ENCODE measurements around the gene MSMB. TPM values are rescaled to one million over a fixed set of nuclear protein-coding genes. Genes with fewer than 3 reads are reported as not detected.
"Not testable (repeated sequence)": the region's sequence is repeated elsewhere in the genome, so short reads cannot be mapped to it uniquely, and the experiment has no call there.

The MSMB gene
- total RNA-seq, 6 experiments from 2014 or later, result 0.65 TPM; not detected in 5

DNA sequence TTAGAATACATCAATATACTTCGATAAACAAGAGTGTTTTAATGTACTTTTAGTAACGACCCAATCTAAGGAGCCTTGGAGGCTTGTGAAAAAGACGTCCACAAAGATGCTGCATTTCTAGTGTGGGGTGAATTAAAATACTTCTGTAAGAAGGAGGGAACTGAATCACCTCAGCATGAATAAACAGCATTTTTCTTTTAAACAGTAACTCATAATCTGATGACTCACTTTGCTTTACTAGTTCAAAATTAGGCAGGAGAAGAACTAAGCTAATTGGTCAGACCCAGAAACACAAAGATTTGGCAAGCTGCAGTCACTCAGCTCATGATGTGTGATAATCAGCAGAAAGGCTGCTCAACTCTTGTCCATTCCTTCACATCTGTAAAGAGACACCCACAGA lies 39.9 kb downstream of the MSMB start:
- Mint-ChIP-seq H3K27me3 (ENCODE audit: insufficient read depth) (no peaks in the 10 kb centered on the region), H3K36me3 (ENCODE audit: low read depth) (peaks cover 52% of the 10 kb centered on the region), H3K9me3 (no peaks in the 10 kb centered on the region), H3K4me1 (ENCODE audit: low read depth) (peaks cover 48% of the 10 kb centered on the region), H3K27ac (peak overlapping the region; percentile 83), H3K4me3 (peak overlapping the region; percentile 34)
- TF ChIP-seq, protein P1, sequence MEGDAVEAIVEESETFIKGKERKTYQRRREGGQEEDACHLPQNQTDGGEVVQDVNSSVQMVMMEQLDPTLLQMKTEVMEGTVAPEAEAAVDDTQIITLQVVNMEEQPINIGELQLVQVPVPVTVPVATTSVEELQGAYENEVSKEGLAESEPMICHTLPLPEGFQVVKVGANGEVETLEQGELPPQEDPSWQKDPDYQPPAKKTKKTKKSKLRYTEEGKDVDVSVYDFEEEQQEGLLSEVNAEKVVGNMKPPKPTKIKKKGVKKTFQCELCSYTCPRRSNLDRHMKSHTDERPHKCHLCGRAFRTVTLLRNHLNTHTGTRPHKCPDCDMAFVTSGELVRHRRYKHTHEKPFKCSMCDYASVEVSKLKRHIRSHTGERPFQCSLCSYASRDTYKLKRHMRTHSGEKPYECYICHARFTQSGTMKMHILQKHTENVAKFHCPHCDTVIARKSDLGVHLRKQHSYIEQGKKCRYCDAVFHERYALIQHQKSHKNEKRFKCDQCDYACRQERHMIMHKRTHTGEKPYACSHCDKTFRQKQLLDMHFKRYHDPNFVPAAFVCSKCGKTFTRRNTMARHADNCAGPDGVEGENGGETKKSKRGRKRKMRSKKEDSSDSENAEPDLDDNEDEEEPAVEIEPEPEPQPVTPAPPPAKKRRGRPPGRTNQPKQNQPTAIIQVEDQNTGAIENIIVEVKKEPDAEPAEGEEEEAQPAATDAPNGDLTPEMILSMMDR (IDR thresholded peaks at IDR 0.05), result no peak
- peak; percentile 74 for DNase-seq

DNA sequence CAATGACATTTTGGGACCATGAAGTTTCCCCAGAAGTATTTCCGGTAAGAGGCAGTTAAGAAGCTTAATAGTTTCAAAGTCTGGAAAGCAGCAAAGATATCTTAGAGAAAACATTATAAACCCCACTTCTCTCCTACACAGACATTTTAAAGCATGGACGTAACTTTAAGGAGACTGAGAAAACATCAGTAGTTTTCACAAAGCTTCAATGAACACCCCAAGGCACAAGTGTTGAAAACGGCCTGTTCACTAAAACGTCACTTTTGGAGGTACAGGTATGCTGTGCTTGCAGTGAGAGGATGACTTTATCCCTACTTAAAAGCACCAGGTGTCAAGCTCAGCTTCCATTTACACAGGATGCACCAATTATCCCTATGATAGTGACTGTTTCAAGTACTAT lies 40.7 kb downstream of the MSMB start:
- H3K36me3 Mint-ChIP-seq (ENCODE audit: low read depth), result peaks cover 47% of the 10 kb centered on the region
- DNase-seq, result no peak
- TF ChIP-seq, protein P1 (IDR thresholded peaks at IDR 0.05), result no peak
- no peak overlapping the region for H3K4me3 Mint-ChIP-seq
- H3K27me3 Mint-ChIP-seq (ENCODE audit: insufficient read depth), result no peaks in the 10 kb centered on the region
- no peaks in the 10 kb centered on the region for H3K9me3 Mint-ChIP-seq
- H3K27ac Mint-ChIP-seq, result peak overlapping the region; percentile 37; the same call in 1 of the 2 replicates
- peaks cover 48% of the 10 kb centered on the region for H3K4me1 Mint-ChIP-seq (ENCODE audit: low read depth)

DNA sequence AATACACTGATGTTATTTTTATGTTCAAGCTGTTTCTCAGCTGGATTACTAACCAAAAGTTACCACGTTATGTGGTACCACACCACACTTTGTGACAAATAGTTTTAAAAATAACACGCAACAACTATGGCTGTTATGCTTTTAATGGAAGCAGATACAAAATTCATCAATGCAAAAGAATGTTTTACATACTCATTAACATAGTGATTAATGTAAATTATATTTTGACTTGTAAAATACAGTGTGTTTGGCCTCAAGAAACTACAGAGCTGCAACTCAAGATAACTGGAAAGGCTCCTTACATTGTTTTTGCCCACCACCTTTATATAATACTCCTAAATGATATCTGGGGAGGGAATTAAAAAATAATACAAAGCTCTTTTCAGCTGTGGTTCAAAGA lies 41.1 kb downstream of the MSMB start:
- H3K27ac Mint-ChIP-seq, result peak overlapping the region; percentile 37; the same call in 1 of the 2 replicates
- H3K4me1 Mint-ChIP-seq (ENCODE audit: low read depth), result peaks cover 48% of the 10 kb centered on the region
- H3K9me3 Mint-ChIP-seq, result no peaks in the 10 kb centered on the region
- TF ChIP-seq, protein P1 (IDR thresholded peaks at IDR 0.05), result no peak
- H3K4me3 Mint-ChIP-seq, result no peak overlapping the region
- H3K36me3 Mint-ChIP-seq (ENCODE audit: low read depth), result peaks cover 48% of the 10 kb centered on the region
- no peak for DNase-seq
- H3K27me3 Mint-ChIP-seq (ENCODE audit: insufficient read depth), result no peaks in the 10 kb centered on the region

DNA sequence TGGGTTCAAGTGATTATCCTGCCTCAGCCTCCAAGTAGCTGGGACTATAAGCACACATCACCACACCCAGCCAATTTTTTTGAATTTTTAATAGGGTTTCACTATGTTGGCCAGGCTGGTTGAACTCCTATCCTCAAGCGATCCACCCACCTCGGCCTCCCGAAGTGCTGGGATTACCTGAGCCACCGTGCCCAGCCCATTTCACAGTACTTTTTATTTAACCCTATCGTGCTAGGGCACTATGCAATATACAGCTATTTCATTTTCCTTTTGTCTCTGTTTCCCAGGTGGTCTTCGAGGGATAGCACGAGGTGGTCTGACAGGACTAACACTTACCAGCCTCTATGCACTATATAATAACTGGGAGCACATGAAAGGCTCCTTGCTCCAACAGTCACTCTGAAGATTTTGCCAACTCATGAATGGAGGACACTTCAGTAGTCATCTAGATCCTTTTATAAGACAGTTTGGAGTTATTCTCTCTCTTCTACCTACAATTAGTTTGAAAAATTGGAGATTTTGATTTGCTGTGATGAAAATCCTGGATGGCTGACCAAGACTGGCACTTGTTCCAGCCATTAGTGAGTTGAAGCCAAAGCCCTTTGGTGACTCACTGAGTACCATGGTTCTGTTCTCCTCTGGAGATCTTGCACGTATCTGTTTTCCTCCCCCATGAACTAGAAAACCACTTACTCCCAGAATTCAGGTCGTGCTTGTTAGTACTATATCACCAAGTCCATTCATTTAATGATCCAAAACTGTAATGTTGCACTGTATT lies 43.0 kb downstream of the MSMB start:
- peaks cover 57% of the 10 kb centered on the region for H3K36me3 Mint-ChIP-seq (ENCODE audit: low read depth)
- H3K9me3 Mint-ChIP-seq, result no peaks in the 10 kb centered on the region
- no peaks in the 10 kb centered on the region for H3K27me3 Mint-ChIP-seq (ENCODE audit: insufficient read depth)
- H3K4me1 Mint-ChIP-seq (ENCODE audit: low read depth), result peaks cover 43% of the 10 kb centered on the region
- no peak overlapping the region; the same call in 1 of the 2 replicates for H3K4me3 Mint-ChIP-seq
- H3K27ac Mint-ChIP-seq, result peak overlapping the region; percentile 45; the same call in 1 of the 2 replicates
- no peak for DNase-seq
- TF ChIP-seq, protein P1 (IDR thresholded peaks at IDR 0.05), result no peak

DNA sequence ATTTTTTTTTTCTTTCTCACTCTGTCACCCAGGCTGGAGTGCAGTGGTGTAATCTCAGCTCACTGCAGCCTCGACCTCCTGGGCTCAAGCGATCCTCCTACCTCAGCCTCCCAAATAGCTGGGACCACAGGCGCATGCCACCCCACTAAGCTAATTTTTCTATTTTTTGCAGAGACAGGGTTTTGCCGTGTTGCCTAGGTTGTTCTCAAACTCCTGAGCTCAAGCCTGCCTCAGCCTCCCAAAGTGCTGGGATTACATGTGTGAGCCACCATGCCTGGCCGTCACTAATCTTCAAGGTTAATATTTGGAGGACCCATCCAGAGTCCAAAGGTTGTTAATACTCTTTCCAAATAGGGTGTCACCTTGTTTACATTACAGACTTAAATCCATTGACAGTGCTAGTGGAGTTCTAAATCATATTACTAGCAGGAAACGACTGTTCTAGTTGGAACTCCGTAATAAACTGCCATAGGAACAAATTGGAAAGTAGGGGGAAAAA lies 43.8 kb downstream of the MSMB start:
- not testable (repeated sequence) for H3K27me3 Mint-ChIP-seq (ENCODE audit: insufficient read depth); DNase-seq; H3K27ac Mint-ChIP-seq; H3K4me3 Mint-ChIP-seq; H3K9me3 Mint-ChIP-seq
- H3K36me3 Mint-ChIP-seq (ENCODE audit: low read depth), result peaks cover 54% of the 10 kb centered on the region
- peaks cover 34% of the 10 kb centered on the region for H3K4me1 Mint-ChIP-seq (ENCODE audit: low read depth)

DNA sequence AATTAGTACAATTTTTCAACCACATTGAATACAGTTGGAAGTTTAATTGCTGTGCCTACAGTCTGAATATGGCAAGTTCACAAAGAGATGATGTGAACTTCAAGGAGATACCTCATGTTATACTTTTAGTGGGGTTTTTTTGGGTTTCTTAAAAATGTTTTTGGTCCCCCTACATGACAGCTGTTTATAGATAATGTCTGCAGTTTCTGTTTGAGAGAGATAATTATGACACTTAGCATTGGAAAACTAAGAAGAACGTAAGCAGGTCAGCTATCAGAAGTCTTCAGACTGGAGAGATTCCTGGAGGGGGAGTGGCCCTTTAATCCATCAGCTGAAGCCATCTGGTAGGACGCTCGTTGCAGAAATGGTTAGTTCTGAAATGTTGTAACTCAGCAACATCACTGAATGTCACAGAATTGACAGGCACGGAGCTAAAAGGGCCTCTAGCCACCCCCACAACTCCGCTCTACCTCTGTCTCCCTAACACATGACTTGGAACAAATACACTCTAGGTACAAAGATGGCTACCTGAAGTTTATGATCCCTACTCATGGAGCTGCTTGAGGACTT lies 44.8 kb downstream of the MSMB start:
- H3K27ac Mint-ChIP-seq, result no peak overlapping the region; the same call in none of the 2 replicates
- peaks cover 44% of the 10 kb centered on the region for H3K36me3 Mint-ChIP-seq (ENCODE audit: low read depth)
- no peak overlapping the region for H3K4me3 Mint-ChIP-seq
- no peak for DNase-seq
- H3K27me3 Mint-ChIP-seq (ENCODE audit: insufficient read depth), result no peaks in the 10 kb centered on the region
- H3K4me1 Mint-ChIP-seq (ENCODE audit: low read depth), result peaks cover 25% of the 10 kb centered on the region
- H3K9me3 Mint-ChIP-seq, result no peaks in the 10 kb centered on the region
- TF ChIP-seq, protein P1 (IDR thresholded peaks at IDR 0.05), result no peak
